Omental fat pad (tissue), 4 donors: ENCODE measurements around the gene PAK4. TPM values are rescaled to one million over a fixed set of nuclear protein-coding genes. Genes with fewer than 3 reads are reported as not detected.

Source experiments
- ATAC-seq: fragments of 150-250 bp; one replicate; pipeline ENCODE4 v1.9.1; 2016; ENCODE audit warnings: mild to moderate bottlenecking, moderate library complexity; ENCODE audit not compliant: low FRiP score
- DNase-seq: peaks from one replicate; pipeline ENCODE4 v3.0.0-alpha.2; 2019; ENCODE audit warnings: low spot score
- CTCF ChIP-seq, 3 donors: fragments of 450-650 bp; IDR thresholded peaks; one replicate each; pipeline ENCODE4 v1.5.1; 2016 to 2017; ENCODE audit warnings: antibody characterized with exemption in 3 of 3, mild to moderate bottlenecking in 3 of 3, moderate library complexity in 2 of 3
- total RNA-seq, 4 donors: library from RNA; depleted of rRNA; stranded (reverse); fragments of >200 nt; gene quantifications; one replicate each; pipeline ENCODE4 v1.1.0, GENCODE V29; 2016

The PAK4 gene
- total RNA-seq, 4 donors from 2014 or later = 4.6 to 9.8 (median 6.3) TPM

DNA sequence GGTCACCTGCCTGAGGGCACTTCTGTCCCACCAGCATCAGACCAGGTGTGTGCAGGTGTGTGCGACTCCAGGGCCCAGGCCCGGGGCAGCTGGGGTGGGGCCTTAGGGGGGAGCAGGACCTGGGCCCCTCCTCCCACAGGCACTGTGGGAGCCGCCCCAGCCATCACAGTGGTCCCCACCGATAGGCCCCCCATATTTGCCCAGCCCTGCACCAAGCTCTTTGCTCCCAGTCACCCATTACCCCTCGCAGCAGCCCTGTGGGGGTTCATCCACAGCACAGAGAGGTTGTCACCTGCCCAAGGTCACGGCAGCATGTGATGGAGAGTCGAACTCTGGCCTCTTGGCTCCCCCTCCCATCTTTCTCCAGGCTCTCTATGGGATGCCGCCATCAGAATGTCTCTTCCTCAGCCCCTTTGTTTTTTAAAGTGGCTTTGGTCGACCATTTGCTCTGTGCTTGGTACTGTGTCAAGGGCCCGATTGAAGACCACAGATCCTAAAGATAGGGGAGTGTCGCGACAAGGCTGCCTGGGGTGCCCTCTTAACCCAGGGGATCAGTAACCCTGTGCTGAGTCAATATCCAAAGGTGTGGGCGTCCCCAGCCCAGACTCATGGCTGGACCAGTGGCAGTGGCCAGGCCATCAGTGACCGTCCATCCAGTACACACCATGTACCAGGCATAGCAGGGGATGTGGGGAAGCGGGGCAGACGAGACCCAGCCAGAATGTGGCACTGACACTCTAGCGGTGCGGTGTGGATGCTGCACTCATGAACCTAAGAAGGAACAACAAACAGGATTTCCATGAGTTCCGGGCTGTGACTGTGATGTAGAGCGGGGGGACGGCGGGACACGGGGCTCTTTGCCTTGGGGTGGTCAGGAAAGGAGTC is 42.9 kb downstream of the PAK4 start:
- DNase-seq (no peak), ATAC-seq (no peak)
- no peak for TF ChIP-seq CTCF (IDR thresholded peaks at IDR 0.05)

DNA sequence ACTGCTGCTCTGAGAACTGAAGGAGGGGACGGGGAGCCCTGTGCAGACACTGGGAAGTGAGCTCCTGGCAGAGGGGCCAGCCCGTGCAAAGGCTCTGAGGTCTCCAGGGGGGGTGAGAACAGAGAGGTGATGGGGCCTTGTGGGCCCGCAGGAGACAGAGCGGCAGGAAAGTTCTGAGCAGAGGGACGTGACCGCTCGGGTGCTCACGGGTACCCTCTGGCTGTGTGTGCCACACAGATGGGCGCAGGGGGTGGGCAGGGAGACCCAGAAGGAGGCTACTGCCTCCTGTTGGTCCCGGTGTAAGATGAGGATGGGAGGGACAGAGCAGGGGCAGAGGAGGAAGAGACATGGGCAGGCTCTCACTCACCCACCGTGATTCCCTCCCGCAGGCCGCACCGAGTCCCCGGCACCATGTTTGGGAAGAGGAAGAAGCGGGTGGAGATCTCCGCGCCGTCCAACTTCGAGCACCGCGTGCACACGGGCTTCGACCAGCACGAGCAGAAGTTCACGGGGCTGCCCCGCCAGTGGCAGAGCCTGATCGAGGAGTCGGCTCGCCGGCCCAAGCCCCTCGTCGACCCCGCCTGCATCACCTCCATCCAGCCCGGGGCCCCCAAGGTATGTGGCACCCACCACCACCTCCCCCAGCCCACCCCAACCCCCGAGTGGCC is 43.7 kb downstream of the PAK4 start:
- no peak for TF ChIP-seq CTCF (IDR thresholded peaks at IDR 0.05)
- no peak for ATAC-seq
- DNase-seq = no peak

- TF ChIP-seq CTCF (IDR thresholded peaks at IDR 0.05) = no peak
- ATAC-seq = no peak
- DNase-seq = no peak
Measured at GRCh38 chr19:39170386-39171231, 45.0 kb downstream of the PAK4 start.

- DNase-seq (no peak), ATAC-seq (no peak)
- TF ChIP-seq CTCF (IDR thresholded peaks at IDR 0.05) = no peak
Measured at GRCh38 chr19:39171479-39172465, 46.2 kb downstream of the PAK4 start.

DNA sequence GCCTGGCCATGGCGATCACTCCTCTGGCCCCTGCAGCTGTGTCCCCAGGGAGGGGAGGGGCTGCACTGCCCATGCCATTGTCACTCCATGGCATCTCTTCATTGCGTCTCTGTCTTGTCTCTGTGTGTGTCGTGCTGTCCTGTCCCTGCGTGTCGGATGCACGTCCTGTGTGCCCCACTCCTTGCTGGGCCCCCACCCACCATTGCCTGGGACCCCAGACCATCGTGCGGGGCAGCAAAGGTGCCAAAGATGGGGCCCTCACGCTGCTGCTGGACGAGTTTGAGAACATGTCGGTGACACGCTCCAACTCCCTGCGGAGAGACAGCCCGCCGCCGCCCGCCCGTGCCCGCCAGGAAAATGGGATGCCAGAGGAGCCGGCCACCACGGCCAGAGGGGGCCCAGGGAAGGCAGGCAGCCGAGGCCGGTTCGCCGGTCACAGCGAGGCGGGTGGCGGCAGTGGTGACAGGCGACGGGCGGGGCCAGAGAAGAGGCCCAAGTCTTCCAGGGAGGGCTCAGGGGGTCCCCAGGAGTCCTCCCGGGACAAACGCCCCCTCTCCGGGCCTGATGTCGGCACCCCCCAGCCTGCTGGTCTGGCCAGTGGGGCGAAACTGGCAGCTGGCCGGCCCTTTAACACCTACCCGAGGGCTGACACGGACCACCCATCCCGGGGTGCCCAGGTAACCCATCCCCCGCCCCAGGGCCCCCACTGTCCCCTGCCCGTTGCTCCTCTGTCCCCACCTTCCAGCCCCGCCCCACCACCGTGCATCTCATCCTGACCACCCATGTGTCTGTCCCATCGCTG is 47.3 kb downstream of the PAK4 start:
- ATAC-seq (no peak), DNase-seq (no peak)
- no peak for TF ChIP-seq CTCF (IDR thresholded peaks at IDR 0.05)
